GM21390 (cell line): Measurements from ENCODE around the gene FAM193B.
"Not testable (repeated sequence)": the region's sequence is repeated elsewhere in the genome, so short reads cannot be mapped to it uniquely, and the experiment has no call there.

ENCODE experiments used
- ATAC-seq: cut with Tn5 transposase; IDR thresholded peaks from one replicate; pipeline ENCODE4 v1.9.1; 2021; ENCODE audit not compliant: unreplicated experiment

FAM193B gene

DNA sequence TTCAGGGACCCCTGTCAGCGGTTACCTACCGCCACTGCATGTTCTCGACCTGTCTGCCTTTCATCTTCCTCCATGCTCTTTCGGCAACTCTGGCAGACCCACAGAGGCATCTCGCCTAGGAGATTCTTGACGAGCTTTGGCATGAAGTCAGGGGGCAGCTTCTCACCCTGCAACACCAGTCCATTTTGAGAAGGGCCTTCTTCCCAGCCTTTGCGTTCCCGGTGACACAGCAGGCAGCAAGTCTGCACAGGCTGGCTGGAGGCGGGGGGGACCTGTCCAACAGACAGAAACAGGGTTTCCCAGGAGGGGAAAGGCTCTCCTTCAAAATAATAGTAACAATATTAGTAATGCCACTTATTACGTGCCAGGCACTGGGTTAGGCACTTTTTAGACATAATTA, 15.5 kb downstream of the FAM193B start:
- no peak for ATAC-seq

DNA sequence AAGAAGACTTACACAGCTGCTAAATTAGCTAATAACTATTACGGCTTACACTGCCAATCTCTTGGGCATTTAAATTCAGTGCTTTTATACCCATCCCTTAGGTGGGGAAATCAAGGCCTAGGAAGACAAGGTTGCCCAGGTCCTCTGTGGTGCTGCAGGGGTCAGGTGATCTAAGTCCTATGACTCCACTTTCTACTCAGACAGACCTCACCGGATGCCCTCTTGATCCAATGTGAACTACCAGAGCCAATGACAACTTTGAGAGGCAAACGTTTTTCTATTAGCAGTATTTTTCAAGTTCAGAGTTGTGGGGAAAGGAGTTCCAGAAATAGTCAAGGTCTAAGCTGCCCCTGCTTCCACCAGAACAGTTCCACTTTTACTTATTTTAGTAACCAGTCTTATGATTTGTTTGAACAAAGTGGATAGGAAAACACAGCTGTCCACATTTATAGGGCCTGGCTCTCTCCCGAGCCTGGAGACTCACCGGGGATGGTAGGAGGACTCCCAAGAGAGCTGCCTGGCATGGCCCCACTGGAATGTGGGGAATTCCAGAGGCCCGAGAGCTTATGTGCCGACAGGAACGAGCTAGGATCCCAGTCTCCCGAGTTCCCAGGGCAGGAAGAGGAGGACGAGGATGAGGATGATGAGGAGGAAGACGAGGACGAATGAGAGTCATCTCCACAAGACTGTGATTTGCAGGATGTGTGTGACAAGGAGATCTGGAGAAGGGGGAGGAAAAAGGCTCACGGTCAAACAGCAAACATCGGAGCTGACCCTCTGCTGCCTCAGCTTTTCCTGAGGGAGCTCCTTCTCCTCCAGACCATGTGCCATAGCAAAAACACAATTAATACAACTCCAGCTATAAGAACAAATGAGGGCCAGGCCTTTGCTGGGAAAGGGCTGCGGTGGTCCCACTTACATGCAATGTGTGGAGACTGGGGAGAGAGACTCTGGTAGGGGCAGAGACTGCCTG, 16.7 kb downstream of the FAM193B start:
- no peak for ATAC-seq

DNA sequence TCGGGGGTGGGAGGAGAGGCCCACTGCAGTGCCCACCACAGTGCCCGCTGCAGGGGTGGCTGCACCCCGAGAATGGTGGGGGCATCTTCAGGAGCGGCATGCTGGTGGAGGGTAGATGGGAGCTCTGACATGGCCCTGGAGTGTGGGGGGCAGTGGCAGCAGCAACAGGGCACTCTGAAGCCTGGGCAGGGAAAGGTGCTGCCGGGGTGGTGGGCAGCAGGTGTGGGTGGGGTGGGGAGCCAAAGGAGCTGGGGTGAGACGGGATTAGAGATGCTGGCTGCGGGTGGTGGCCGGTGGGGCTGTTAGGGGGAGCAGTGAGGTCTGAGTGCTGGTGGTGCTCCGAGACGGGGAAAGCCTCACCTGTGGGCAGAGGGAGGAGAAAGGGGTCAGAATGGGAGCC, 18.0 kb downstream of the FAM193B start:
- no peak for ATAC-seq

DNA sequence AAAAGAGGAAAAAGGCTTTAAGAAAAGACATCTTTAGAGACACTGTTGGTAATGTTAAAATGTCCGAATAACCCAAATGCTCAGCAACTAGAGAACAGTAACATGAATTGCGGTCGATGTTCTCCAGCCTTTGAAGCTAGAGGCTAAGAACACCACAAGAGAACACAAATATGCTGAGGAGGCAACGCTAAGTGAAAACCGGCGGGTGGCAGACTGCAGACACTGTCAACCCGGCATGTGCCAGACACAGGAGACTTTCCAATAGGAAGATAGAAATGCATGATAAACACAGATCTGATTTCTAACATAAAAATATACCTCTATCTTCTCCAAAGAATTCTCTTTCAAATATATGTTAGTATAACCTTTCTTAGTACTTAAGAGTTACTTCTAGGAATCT, 19.2 kb downstream of the FAM193B start:
- ATAC-seq = no peak

DNA sequence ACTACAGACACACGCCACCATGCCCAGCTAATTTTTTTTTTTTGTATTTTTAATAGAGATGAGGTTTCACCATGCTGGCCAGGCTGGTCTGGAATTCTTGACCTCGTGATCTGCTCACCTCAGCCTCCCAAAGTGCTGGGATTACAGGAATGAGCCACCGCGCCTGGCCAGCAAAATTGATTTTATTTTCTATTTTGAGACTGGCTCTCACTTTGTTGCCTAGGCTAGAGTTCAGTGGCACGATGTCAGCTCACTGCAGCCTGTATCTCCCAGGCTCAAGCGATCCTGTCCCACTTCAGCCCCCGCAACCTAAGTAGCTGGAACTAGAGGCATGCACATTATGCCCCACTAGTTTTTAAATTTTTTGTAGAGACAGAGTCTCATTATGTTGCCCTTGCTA, 19.9 kb downstream of the FAM193B start:
- ATAC-seq = not testable (repeated sequence)

DNA sequence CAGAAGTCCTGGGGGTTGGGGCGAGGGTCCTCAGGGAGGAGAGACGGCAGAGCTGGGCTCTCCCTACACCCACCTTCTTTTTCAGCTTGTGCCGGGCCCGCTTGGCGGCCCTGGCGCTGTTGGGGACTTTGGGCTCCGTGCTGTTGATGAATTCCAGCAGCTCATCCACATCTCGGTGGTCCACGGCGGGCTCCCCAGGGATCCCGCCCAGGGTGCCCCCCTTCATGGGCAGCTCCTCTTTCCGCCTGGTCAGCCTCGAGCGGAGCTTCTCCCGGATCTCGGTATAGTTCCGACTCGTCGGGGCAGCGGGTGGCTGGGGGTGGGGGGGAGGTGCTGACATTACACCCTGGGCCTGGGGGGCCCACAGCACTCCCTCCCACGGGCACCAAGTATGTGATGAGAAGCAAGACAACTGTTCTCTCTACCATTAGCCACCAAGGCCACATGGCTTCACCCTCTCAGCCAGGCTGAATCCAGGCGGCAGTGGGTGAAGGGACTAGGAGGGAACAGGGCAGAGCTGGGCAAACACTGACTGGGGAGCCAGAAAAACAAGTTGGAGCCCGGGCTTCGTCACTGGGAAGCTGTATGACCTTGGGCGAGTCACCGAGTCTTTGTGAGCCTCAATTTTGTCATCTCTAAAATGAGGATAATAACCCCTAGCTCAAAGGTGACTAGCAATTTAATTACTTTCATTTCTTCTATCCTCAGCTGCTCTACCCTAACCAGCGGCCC, 23.0 kb downstream of the FAM193B start:
- no peak for ATAC-seq

DNA sequence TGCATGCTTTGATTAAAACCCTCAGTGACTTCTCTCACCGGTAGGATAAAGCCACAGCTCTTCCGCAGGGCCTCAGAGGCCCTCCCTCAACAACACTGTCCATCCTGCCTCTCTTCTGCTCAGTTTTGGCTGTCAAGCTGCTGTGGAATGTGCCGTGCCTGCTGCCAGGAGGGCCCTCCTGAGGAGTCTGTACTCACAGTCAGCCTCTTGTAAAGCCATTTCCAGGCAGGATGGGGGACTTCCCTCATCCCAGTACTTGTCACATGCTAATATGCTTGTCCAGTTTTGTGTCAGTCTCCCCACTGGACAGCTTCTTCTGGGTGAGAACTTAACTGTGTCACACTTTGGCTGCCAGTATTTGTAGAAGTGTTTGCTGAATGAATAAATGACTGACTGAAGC, 23.7 kb downstream of the FAM193B start:
- ATAC-seq = no peak

DNA sequence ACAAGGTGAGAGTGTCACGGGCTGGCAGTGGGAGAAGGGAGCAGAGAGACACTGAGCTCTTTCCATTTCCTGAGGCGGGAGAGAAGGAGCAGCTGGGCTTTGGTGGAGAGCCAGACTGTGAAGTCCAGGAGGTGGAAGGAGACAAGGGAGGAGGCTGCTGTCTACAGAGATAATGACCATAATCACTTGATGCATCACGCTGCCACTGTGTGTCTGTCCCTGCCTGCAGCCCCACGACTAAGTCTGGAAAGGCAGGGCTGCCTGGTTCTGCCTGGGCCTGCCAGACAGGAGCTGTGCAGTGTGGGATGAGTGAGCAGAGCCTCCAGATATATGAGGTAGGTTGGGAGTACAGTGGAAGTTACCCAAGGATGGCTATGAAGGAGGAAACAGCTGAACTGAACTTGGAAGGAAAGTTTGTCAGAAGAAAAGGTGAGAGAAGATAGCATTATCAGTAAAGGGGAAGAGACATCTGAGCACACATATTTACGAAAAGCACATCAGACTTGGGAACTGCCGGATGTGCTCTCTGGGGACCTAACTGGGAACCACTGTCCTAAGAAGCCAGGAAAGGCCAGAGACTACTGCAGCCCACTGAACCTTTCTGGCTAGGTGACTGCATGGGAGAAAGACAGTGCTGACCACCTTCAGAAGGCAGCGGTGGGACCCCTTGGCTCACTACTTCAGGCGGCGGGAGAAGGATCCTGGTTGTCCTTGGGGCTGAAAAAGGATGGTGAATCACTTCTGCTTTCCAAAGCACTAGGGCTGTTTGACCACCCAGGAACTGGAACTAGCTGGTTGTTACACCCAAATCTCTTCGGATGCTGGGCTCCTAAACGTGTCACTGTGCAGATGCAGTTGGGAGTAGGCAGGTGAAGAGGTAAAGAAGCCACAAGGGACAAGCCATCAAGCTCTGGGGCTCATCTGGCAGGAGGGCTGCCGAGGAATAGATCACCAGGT, 24.8 kb downstream of the FAM193B start:
- ATAC-seq = no peak

DNA sequence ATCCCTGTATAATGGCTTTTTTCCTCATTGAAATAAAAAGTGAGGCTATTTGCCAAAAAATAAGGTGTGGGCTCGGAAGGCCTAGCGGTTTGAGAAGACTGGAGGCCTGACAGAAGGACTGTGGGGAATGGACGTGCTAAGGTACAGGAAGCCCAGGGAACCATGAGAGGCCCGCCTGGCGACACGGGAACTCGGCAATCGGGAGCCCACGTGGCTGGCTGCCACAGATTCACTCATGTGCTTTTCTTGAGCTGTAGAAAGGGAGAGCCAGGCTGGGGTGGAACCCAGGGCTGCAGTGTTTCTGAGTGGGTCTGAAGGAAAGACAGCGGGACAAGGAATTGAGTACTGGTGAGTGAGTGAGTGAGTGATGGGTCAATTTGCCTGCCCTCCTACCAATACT, 25.7 kb downstream of the FAM193B start:
- ATAC-seq = no peak

DNA sequence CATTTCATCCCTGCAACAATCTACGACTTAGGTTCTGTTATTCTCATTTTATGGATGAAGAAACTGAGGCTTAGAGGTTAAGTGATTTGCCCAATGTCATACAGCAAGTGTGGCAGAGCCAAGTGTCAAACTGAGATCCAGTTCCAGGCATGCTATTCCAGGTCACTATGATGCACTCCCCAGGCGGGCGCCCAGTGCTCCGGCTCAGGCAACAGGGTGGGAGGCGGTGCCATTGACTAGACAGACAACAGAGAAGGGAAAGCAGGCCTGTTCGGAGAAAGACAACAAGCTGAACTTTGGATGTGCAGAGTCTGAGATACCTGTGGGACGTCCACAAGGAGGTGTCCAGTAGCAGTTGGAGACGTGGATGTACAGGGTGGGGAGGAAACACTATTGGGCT, 26.8 kb downstream of the FAM193B start:
- ATAC-seq = no peak

DNA sequence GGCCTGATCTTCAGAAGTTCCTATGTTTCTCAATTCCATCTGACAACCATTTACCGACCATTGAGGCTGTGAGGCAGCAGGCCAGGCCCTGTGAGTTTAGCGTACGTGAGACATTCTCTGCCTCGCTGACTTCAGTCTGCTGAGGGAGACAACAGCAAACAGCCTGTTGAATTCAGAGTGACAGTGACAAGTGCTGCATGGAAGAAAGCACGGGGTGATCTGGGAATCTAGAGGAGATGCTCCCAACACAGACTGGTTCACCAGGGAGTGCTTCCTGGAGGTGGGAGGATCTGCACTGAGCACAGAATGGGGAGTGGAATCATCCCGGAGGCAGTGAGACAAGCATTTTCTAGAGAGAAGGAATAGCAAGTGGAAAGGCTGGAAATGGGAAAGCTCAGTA, 27.6 kb downstream of the FAM193B start:
- ATAC-seq = no peak

DNA sequence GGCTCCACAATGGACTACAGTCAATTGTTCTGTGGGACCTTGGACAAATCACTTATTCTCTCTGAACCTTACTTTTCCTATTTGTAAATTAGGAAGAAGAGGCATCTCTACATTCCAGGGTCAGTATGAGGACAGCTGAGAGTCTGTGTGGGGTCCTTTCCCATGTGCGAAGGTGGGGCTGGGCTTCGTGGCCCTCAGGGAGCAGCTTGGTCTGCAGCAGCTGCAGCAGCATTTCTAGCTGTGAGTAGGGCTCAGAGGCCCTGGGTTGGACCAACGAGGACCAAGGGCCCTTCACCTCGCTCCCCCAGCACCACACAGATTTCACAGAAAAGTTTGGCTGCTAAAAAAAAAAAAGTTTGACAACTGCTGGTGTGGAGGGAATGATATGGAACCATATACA, 28.2 kb downstream of the FAM193B start:
- ATAC-seq = no peak

DNA sequence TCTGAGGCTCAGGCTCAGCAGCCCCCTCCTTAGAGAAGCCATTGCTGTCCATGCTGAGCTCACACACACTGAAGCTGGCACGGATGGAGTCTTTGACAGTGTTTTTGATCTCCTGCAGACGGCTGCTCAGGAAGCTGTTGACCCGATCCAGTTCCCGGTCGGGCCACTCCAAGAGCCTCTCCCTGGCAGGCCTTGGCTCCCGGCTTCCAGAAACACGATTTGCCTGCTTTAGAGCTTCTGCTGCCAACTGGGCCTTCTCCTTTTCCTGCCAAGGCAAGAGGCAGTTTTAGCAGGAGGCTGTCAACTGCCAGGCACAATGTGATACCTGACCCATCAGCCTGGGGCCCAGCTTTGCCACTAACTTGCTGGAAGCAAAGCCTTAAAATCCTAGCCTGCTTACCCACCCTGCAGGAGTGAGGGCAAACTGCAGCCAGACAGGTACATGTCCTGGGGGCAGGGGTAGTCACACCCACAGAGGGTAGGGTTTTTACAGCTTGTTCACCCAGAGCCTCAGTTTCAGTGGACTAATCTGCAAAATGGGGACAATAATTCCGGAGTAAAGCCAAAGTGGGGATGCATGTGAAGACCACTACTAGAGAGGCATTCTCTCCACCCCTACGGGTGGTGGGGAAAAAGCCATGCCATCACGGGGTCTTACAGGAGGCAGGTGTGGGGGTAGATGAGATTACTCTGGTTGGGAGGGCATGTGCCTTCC, 29.3 kb downstream of the FAM193B start:
- no peak for ATAC-seq

DNA sequence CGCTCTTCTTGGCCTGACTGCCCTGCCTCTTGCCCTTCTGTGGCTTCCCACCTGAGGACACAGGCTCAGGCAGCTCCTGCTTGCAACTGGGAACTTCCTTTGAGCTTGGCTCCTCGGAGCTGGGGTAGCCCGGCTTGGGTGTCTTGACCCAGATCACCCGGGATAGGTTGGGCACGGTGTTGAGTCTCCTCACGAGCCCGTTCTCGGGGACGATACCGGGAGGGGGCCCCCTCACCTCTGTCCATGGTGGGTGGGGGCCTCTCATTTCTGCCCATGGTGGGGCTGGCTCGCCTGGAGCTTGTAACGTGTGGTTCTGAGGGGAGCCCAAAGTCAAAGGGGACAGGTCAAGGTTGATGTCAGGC, 29.8 kb downstream of the FAM193B start:
- ATAC-seq = no peak

DNA sequence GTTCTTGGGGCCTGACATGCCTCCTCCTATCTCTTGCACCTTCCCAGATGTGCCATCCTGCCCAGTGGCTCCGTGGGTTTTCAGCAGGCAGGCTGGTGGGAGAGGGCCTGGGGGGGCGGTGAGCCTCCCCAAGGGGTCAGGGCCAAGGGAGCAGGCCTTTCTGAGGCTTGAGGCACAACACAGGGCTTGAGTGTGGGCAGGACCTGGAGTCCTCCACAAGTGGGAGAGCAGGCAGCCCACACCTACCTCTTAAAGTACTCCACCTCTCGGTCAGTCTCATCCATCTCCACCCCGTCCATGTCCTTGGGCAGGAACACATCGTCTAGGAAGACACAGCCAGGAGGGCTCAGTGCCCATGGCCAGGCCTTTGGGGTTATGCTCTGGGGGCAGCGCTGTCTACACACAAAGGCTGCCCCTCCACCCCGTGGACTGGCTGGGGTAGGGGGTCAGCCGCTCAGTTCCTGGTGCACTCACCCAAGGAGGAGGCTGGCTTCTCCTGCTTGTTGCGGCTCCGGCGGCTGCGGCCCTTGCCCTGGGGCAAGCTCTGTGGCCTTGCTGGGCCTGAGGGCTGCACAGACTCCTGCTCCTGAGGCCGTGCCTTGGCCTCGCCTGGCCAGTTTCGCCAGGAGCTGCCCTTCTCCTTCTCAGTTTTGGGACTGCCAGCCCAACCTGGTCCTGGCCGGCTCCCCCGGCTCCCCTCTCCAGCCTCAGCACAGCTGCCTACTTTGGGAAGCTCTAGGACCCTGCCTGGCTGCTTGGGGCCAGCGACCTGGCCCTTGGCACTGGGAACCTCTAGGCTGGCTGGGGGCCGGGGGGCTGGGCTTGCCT, 30.4 kb downstream of the FAM193B start:
- ATAC-seq = no peak

DNA sequence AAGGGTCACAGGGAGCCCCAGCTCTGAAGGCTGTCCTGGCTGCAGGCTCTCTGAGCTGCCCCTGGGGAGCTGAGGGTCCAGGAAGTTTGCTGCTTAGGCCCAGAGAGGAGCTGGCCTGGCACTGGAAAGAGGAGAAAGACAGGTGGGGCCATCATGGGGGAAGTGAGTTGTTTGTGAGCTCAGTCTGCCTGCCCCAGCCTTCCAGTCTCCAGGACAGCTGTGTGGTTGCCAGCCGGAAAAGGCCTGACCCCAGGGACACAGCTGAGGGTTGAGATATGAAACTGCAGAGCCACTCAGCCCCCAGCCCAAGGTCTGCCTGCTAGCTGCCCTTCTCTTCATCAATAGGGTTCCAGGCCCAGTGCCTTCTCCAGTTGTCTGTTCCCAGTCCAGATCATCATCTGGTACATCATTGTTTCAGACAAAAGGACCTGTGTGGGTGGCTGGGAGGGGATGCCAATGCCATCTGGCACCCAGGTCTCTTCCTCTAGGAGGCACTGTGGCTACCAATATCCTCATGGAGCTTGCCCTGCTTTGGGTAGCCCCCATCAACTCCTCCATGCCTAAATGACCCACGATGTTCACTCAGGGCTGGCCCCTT, 33.3 kb downstream of the FAM193B start:
- no peak for ATAC-seq

DNA sequence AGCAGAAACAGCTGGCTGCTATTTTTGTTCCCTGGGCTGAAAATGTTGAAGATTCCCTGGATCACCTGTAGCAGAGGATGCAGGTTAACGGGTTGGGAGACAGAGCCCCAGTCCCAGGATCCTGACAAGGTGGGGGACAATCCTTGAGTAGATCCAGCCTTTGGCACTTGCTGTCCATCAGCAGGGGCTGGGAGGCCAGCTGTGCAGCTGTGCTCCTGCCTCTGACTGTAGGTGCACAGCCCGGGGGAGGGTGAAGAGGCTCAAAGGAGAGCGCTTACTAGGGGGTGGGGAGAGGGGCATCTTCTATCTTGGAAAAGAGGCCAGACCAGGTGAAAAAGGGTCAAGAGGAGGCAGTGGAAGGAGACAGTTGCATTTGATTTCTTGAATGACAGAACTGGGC, 34.1 kb downstream of the FAM193B start:
- no peak for ATAC-seq

DNA sequence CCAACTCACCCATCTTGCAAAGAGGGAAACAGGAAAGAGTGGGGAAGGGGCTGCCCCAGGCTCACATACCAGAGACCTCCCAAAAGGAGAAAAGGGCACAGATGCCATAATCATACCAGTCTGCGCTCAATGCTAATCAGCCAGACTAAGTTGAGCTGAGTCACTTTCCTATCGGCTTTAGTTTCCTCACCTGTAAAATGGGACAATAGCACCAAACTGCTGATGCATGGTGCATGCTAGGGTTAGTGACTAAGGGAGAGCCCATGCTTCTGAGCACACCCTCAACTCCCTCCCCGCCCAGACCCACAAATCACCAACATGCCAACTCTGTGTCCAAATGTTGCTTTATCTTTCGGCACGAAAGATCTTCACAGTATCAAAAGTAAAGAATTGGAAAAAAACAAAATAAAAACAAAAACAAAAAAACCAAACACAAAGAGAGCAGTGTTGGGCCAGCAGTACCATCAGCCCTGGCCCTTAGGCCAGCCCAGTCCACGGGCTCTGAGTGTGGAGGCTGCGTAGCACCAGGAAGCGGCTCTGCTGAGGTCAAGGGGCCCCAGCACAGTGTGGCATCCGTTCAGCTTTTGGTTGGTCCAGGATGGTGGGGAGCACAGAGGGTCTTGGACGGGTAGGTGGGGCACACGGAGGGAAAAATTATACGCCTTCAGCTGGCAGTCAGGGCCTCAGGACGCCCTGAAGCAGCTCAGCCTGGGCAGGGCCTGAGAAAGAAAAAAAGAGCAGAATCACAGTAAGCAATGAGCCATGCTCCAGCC, 34.7 kb downstream of the FAM193B start:
- ATAC-seq = no peak
